ENCODE measurements around the gene MVD. TPM values are rescaled to one million over a fixed set of nuclear protein-coding genes. Genes with fewer than 3 reads are reported as not detected.

MVD gene
- total RNA-seq, 1 donor: 111 TPM

DNA sequence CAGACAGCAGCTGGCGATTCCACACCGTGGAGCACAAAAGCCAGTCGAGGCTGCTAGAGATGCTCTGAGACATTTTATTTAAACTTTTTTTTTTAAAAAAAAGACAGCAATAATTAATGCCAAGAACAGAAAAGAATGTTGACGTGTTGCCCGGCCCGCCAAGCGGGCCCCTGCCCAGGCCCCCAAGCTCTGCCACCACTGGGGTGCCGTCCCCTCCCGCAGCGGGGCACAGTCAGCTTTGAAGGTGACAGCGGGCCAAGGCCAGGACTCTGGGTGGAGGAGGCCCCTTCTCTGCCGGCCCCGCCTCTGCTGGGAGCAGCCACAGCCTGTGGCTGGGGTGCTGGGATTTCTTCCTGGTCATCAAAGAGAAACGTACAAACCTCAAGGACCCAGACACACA, 33.5 kb upstream of the MVD start:
- TF ChIP-seq, protein P1, sequence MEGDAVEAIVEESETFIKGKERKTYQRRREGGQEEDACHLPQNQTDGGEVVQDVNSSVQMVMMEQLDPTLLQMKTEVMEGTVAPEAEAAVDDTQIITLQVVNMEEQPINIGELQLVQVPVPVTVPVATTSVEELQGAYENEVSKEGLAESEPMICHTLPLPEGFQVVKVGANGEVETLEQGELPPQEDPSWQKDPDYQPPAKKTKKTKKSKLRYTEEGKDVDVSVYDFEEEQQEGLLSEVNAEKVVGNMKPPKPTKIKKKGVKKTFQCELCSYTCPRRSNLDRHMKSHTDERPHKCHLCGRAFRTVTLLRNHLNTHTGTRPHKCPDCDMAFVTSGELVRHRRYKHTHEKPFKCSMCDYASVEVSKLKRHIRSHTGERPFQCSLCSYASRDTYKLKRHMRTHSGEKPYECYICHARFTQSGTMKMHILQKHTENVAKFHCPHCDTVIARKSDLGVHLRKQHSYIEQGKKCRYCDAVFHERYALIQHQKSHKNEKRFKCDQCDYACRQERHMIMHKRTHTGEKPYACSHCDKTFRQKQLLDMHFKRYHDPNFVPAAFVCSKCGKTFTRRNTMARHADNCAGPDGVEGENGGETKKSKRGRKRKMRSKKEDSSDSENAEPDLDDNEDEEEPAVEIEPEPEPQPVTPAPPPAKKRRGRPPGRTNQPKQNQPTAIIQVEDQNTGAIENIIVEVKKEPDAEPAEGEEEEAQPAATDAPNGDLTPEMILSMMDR (IDR thresholded peaks at IDR 0.05; ENCODE audit: insufficient read depth, low read depth, low read length): no peak
- H3K4me3 ChIP-seq (ENCODE audit: low read depth, low read length): no peak overlapping the region
- DNase-seq (ENCODE audit: low read depth): no peak

DNA sequence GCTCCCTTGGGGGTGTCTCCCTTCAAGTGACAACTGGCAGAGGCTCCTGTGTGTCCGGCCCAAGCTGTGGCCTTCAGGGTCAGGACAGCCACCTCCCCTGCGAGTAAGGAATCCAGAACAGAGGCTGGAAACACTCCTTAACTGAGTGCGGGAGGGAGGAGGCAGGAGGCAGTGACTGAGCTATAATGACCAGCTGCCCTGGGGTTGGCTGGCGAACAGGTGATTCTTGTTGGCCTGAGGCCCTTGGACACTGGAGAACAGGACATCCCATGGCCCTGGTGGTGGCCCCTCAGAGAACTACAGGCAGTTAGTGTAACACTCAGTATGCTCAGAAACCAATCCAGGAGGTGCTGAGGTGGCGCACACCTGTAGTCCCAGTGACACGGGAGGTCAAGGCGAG, 32.9 kb upstream of the MVD start:
- TF ChIP-seq, protein P1 (IDR thresholded peaks at IDR 0.05; ENCODE audit: insufficient read depth, low read depth, low read length): no peak
- no peak overlapping the region for H3K4me3 ChIP-seq (ENCODE audit: low read depth, low read length)
- DNase-seq (ENCODE audit: low read depth): no peak

DNA sequence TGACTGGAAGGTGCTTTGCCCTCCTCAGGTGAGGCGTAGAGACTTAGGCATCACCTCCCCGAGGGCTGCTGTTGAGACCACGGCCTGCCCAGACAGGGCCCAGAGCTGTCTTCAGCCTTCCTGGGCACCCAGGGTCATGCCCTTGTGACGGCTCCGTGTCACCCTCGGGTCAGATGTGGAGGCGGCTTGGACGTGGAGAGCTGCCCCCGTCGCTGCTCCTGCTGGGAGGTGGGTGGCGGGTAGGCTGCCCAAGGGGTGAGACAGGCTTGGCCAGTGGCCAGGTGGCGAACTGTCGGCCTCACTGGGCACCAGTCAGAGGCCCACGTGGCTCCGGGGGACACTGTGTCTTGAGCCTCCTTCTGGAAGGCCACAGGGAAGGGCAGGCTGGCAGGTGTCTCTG, 32.3 kb upstream of the MVD start:
- no peak for DNase-seq (ENCODE audit: low read depth)
- TF ChIP-seq, protein P1 (IDR thresholded peaks at IDR 0.05; ENCODE audit: insufficient read depth, low read depth, low read length): no peak
- H3K4me3 ChIP-seq (ENCODE audit: low read depth, low read length): no peak overlapping the region

DNA sequence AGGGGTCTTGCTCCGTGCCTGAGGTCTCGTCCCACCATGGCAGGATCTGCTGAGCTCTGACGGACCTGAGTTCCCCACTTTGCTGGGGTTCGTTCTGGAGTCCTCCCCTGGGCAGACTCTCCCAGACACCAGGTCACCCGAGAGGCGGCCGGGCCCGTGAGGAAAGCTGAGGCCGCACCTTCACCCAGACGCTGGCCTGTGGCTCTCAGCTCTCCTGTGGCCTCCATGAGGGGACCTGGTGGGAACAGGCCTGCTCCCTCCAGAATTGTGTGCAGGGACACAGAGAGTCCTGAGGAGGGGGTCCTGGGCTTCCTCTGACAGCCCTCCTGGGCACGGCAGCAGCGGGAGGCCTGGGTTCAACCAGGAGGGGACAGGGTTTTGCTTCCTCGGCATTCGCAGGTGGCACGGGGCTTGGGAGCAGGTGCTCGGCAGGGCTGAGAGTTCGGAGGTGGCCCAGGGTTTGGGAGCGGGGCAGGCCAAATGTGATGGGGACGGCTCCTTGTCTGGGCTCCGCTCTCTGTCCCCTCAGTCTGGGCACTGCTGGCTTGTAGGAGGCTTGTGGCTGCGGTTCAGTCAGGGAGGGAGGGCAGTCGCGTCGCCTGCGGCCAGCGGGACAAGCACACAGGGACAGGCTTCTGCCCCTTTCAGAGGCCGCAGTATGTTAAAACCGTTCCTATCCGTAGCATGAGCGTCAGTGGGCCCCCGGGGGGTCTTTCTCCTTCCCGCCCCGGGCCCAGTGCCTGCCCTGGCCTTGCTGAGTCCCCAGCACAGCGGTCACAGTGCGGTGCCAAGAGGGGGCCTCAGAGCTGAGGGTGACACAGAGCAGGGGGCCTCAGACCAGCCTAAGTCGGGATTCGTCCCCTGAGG, 31.6 kb upstream of the MVD start:
- H3K4me3 ChIP-seq (ENCODE audit: low read depth, low read length): no peak overlapping the region
- TF ChIP-seq, protein P1 (IDR thresholded peaks at IDR 0.05; ENCODE audit: insufficient read depth, low read depth, low read length): no peak
- DNase-seq (ENCODE audit: low read depth): no peak

DNA sequence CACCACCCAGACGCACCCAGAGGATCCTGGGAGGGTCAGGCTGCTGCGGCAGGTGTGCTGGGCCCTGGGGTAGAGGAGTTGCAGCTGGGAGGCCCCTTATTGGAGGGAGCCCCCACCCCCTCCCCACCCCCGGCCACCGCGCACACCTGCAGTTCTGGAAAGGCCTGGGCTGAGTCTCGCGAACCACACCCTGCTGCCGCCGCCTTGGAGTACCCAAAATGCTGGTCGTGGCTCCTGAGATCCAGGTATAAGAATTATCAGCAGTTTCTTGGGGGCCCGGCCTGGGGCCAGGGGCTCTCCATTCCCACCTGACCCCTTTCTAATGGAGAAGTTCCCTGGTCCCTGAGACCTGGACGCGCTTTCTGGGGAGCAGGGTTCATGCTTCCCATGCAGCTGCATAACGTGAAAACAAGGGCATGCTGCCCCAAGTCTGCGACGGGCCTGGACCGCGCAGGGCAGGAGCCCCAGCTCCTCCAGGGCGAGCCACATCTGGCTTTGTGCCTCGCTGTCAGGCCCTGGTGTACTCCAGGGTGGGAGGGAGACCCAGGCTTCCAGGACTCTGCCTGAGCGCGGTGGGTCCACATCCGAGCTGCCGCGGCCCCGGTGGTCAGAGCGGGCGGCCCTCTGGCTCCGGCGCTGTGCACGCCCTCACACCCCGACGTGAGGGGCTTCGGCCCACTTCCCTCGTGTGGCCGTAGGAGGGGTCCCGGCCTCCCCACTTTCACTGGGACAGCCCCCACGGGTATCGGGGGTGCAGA, 30.7 kb upstream of the MVD start:
- H3K4me3 ChIP-seq (ENCODE audit: low read depth, low read length): no peak overlapping the region
- no peak for DNase-seq (ENCODE audit: low read depth)
- TF ChIP-seq, protein P1 (IDR thresholded peaks at IDR 0.05; ENCODE audit: insufficient read depth, low read depth, low read length): no peak

DNA sequence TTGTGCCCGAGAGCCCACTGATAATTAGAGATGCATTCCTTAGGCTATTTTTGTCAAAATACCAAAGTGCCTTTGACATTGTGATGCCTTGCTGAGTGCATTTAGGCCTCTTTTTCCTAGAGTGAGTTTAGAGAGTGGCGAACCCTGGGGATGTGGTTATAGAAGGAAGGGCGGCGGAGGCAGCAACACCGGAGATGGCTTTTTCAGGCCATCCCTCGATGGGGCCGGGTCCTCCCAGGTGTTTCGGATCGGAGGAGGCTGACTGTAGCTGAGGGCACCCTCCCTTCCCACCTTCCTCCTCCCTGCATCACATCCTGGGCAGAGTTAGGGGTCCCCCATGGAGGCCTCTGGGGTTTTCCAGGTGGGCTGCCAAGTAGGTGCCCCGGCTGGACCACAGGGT, 30.0 kb upstream of the MVD start:
- TF ChIP-seq, protein P1 (IDR thresholded peaks at IDR 0.05; ENCODE audit: insufficient read depth, low read depth, low read length): no peak
- H3K4me3 ChIP-seq (ENCODE audit: low read depth, low read length): no peak overlapping the region
- DNase-seq (ENCODE audit: low read depth): no peak

Measured in fibroblast of villous mesenchyme (primary cell).